ENCODE results near the gene RNF141.

The RNF141 gene

GRCh38 chr11:10561043-10561818 lies 20.2 kb upstream of the RNF141 start:
- peak; percentile 72 for DNase-seq (ENCODE audit: low spot score)

- DNase-seq (ENCODE audit: low spot score), result no peak
These were observed 17.3 kb upstream of the RNF141 start for GRCh38 chr11:10558288-10558687.

DNA sequence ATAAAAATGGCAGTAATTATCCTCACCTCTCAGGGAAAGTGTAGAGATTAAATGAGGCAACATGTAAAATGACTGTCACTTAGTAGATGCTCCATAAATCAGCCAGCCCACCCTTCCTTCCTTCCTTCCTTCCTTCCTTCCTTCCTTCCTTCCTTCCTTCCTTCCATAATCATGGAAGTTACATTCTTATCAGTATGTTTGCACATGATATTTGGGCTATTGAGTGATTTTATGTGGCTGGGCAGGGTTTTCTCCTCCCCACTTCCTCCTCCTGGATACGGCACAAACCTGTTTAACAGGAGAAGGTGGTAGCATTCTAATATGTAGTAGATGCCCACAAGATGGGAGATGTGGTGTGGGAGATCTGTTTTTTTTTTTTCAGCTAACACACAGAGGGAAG lies 15.6 kb upstream of the RNF141 start:
- DNase-seq (ENCODE audit: low spot score), result no peak

DNA sequence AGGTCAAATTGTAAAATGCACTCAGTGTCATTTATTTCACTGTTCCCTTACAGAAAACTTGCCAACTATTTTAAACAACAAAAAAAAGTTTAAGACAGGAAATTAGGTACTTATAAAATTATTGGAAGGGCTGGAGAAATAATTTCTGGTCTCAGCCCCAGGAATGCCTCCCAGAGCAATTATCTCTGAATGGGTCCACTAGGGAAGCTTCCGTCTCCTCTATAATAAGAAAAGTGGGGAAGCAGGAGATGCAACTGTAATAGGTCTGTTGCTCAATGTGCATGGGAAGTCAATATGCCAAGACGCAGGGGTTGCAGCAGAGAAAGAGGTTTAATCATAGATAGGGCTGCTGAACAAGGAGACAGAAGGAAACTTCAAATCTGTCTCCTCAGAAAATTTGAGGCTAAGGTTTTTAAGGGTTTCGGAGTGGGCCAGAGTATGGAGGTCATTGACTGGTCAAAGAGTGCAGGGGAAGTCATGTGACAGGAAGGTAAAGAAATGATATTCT lies 10.9 kb upstream of the RNF141 start:
- no peak for DNase-seq (ENCODE audit: low spot score)

DNA sequence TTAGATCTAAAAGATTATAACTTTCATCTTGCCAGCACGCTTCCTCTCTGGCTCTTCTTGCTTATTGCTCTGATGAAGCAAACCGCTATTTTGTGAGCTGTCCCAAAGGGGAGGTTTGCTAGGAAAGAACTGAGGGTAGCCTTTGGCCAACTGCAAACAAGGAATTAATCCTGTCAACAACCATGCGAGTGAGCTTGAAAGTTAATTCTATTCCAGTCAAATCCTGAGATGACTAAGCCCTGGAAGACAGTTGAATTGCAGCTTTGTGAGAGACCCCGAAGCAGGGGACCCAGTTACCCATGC lies 10.3 kb upstream of the RNF141 start:
- no peak for DNase-seq (ENCODE audit: low spot score)

DNA sequence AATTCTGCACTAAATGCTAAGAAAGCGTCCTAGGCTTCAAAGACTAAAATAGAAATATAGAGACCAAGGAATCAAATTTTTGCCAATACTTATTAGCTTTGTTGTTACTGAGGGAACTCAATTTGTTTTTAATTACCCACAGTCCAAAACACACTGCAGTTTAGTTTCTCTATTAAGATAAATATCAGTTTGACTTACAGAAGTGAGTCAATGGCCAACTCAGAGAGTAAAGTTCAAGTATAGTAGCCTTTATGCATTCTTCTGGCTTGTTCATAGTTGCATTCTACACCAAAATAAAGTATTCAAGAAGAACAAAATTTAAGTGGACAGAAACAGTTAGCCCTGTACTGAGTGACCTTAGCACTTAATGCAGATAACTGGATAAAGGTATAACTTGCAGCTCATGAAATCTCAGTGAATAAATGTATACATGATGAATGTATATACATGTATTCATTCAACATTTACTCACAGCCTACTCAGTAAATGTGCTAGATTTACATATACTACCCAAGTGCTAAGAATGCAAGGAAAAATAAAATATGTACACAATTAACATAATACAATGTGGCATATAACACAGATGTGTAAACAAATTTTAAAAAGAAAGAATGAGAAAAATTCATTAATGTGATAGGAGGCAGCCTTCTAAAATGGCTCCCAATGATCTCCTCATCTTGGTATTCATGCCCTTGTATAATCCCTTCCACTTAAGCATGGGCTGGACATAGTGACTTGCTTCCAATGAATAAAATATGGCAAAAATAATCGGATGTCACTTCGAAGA lies 9.7 kb upstream of the RNF141 start:
- peak; percentile 57 for DNase-seq (ENCODE audit: low spot score)

DNA sequence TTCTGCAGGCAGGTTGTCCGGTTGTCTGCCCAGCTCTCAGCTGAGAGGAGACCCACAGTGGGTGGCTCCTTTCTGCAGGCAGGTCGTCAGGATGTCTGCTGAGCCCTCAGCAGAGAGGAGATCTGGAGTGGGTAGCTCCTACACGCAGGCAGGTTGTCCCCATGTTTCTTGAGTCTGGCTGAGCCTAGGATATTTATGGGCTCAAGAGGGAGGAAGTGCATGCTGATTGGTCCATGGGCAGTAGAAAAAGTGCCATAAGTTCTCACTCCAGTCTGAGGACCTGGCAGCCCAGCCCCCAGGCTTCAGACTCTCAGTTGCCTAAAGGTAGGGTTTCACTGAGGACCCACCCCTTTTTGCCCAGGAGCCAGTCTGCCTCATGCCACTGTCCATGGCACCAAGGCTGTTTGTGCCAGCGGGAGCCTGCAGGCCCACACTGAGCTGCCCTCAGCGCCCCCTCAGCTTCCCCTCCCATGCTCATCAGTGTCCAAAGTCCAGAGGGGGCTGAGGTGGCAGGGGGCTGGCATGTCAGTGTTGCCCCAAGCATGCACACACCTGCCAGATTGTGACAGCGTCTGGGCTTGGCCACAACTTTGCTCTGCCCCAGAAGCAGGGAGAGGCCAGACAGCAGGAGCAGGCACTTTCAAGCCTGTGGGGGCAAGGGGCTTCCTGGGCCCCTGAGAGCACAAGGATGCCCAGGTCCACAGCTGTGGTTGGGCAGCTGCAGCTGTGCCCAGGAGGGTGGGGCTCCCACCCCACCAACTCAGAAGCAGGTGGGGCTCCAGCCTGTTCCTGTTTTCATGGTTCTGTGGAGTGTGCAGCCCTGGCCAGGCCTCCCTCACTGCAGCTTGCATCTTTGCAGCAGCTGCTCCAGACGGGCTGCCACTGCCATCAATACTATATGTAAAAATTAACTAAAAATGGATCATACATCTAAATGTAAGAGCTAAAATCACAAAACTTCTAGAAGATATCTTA lies 3.8 kb upstream of the RNF141 start:
- no peak for DNase-seq (ENCODE audit: low spot score)

GRCh38 chr11:10543782-10544181 lies 2.8 kb upstream of the RNF141 start:
- no peak for DNase-seq (ENCODE audit: low spot score)

DNA sequence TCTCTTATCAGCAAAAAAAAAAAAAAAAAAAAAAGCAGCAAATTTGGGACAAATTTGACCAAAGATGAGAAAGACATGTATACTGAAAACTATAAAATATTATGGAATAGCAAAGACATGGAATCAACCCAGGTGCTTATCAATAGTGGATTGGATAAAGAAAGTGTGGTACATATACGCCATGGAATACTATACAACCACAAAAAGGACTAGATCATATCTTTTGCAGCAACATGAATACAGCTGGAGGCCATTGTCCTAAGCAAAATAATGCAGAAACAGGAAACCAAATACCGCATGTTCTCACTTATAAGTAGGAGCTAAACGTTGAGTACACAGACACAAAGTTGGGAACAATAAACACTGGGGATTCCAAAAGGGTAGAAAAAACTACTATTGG lies 1.8 kb upstream of the RNF141 start:
- no peak for DNase-seq (ENCODE audit: low spot score)

GRCh38 chr11:10541561-10541930 lies 559 bp upstream of the RNF141 start:
- no peak for DNase-seq (ENCODE audit: low spot score)

DNA sequence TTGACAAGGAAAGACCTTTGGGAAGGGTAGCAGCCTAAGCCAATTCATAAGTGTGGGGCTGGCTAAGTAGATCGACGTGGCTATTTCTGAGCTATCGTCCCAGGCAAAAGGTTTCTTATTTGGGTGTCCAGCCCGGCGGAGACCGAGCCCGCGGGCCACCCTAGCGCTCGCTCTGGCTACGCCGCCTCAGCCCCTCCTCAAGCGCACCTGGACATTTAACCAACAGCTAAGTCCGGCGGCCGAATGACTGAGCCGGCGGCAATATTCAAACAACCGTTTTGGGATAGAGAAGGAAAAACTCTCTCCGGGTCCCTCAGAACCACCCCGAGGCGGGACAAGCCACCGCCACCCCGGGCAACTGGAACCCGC lies 457 bp downstream of the RNF141 start:
- peak; percentile 61 for DNase-seq (ENCODE audit: low spot score)

DNA sequence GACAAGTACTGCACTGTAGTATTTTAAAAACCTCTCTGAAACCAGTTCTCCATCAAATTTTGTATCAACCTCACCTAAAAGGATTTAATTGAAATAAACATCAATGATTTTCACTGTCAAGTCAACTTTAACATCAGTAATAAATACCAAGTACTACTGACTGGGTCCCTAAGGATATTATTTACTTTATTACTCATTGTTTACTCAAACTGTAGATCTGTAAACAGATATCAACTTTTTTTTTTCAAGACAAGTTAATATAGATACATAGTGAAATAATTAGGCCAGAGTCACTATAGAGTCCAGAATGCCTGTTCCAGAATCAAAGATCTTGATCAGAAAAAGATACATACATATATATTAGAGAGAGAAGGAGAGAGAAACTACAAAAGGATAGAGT lies 1.6 kb downstream of the RNF141 start:
- no peak for DNase-seq (ENCODE audit: low spot score)

GRCh38 chr11:10538924-10539323 lies 2.1 kb downstream of the RNF141 start:
- DNase-seq (ENCODE audit: low spot score), result no peak

DNA sequence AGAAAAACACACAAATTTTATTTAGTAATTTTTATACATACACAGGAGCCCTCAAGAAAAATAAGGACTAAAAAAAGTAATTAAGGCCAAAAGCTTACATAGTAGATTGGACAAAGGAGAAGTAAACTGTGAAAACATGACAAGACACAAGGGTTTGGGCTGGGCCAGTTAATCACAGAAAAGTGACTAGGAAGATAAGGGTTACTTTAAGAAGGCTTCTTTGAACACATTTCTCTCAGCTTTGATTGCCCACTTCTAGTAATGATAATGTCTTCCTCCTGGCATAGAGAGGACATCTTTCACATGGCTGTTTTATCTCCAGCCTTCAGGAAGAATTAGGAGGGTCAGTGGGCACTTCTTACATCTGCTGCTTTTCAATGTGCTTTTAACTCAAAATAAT lies 3.4 kb downstream of the RNF141 start:
- DNase-seq (ENCODE audit: low spot score), result no peak

- DNase-seq (ENCODE audit: low spot score), result no peak
These were observed 6.7 kb downstream of the RNF141 start for GRCh38 chr11:10534316-10534715.

DNA sequence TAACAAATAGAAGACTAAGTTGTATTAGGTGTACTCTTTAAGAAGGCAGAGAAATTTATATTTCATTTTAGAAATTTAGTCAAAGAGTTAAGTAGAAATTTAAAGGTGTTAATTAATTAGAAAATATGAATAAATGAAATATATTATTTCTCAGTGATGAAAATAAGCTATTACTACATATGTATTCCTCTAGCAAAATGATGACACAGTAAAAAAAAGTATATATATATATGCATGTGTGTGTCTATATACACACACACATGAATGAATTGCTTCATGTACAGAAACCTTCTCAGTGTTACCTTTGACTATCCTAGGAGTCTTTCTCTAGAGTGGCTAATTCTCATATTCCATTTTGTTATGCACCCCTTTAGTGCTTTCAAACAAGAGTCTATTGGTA lies 7.7 kb downstream of the RNF141 start:
- no peak for DNase-seq (ENCODE audit: low spot score)

- DNase-seq (ENCODE audit: low spot score), result no peak
These were observed 8.5 kb downstream of the RNF141 start for GRCh38 chr11:10532526-10532925.

DNA sequence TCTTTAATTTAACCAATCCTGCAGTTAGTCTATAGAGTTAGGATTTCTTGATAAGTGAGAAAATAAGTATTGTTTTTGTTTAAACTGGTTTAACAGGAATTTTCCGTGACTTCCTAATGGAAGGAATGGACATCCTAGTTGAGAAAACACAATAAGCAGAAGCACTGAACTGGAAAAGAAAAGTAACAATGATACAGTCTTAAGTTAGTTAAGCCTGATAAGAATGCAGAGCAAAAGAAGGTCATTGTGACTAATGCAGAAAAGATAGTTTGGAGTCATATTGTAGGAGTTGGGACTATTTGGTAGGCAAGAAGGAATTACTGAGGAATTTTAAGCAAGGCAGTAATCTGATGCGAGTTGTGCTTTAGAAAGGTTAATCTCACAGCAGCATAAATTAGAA lies 11.7 kb downstream of the RNF141 start:
- peak; percentile 53 for DNase-seq (ENCODE audit: low spot score)

GRCh38 chr11:10528121-10528520 lies 12.9 kb downstream of the RNF141 start:
- DNase-seq (ENCODE audit: low spot score), result no peak

GRCh38 chr11:10526974-10527918 lies 13.7 kb downstream of the RNF141 start:
- DNase-seq (ENCODE audit: low spot score), result peak; percentile 70

GRCh38 chr11:10524471-10524870 lies 16.5 kb downstream of the RNF141 start:
- DNase-seq (ENCODE audit: low spot score), result no peak

Measured in kidney tubule cell (primary cell).